Loucy (cell line): ENCODE measurements around the gene STRN3.
"Not testable (repeated sequence)": the region's sequence is repeated elsewhere in the genome, so short reads cannot be mapped to it uniquely, and the experiment has no call there.

ENCODE experiments used
- H2AFZ ChIP-seq: fragments of 200-600 bp; sonication (generic); 2 replicates; pipeline ENCODE4 v1.6.0; 2016; ENCODE audit warnings: antibody characterized with exemption, mild to moderate bottlenecking, low read length, moderate library complexity
- H3F3A ChIP-seq: fragments of 200-600 bp; 2 replicates; pipeline ENCODE4 v1.6.0; 2016; ENCODE audit warnings: antibody characterized with exemption, low read depth, mild to moderate bottlenecking
- H3K27me3 ChIP-seq: fragments of 200-600 bp; sonication (generic); 2 replicates; pipeline ENCODE4 v1.6.1; 2014; ENCODE audit warnings: low read length, mild to moderate bottlenecking; ENCODE audit not compliant: insufficient read depth, poor library complexity, severe bottlenecking
- H3K36me3 ChIP-seq: fragments of 200-600 bp; sonication (generic); 2 replicates; pipeline ENCODE4 v1.6.1; 2016; ENCODE audit warnings: low read length; ENCODE audit not compliant: insufficient read depth
- H3K4me1 ChIP-seq: fragments of 200-600 bp; sonication (generic); 2 replicates; pipeline ENCODE4 v1.5.1; 2014; ENCODE audit warnings: low read length, mild to moderate bottlenecking; ENCODE audit not compliant: insufficient read depth, poor library complexity, severe bottlenecking
- H3K4me2 ChIP-seq: fragments of 200-600 bp; sonication (generic); 2 replicates; pipeline ENCODE4 v1.6.0; 2014; ENCODE audit warnings: antibody characterized with exemption, low read length, low read depth, mild to moderate bottlenecking; ENCODE audit not compliant: poor library complexity, severe bottlenecking
- H3K4me3 ChIP-seq: fragments of 200-600 bp; sonication (generic); 2 replicates; pipeline ENCODE4 v1.5.1; 2014; ENCODE audit warnings: low read length, mild to moderate bottlenecking, mixed read lengths; ENCODE audit not compliant: poor library complexity, severe bottlenecking
- H3K79me2 ChIP-seq: fragments of 200-600 bp; sonication (generic); 2 replicates; pipeline ENCODE4 v1.6.1; 2014; ENCODE audit warnings: low read length; ENCODE audit not compliant: insufficient read depth
- H3K9ac ChIP-seq: fragments of 200-600 bp; sonication (generic); 2 replicates; pipeline ENCODE4 v1.6.0; 2014; ENCODE audit warnings: mild to moderate bottlenecking, low read depth, low read length, moderate library complexity; ENCODE audit not compliant: poor library complexity, severe bottlenecking
- H3K9me2 ChIP-seq: fragments of 200-600 bp; sonication (generic); replicated peaks from 2 replicates; pipeline ENCODE4 v1.6.1; 2016; ENCODE audit warnings: low read depth, low read length, mixed read lengths
- H3K9me3 ChIP-seq: fragments of 200-600 bp; sonication (generic); 2 replicates; pipeline ENCODE4 v1.6.1; 2014; ENCODE audit warnings: mild to moderate bottlenecking, antibody characterized with exemption, low read length, low read depth; ENCODE audit not compliant: insufficient read depth
- H4K20me1 ChIP-seq: fragments of 200-600 bp; sonication (generic); 2 replicates; pipeline ENCODE4 v1.6.0; 2014; ENCODE audit warnings: antibody characterized with exemption, low read length, mild to moderate bottlenecking; ENCODE audit not compliant: insufficient read depth, poor library complexity, severe bottlenecking
- EZH2phosphoT487 ChIP-seq: fragments of 200-600 bp; IDR thresholded peaks from 2 replicates; pipeline ENCODE4 v1.6.1; 2018; ENCODE audit warnings: antibody characterized with exemption, mild to moderate bottlenecking, moderate library complexity, borderline replicate concordance
- TF ChIP-seq, protein P1 (sequence below): fragments of 200-600 bp; sonication (generic); conservative IDR thresholded peaks from 2 replicates; pipeline ENCODE4 v1.5.1; 2014; ENCODE audit warnings: mild to moderate bottlenecking, antibody characterized with exemption, low read length

The STRN3 gene

DNA sequence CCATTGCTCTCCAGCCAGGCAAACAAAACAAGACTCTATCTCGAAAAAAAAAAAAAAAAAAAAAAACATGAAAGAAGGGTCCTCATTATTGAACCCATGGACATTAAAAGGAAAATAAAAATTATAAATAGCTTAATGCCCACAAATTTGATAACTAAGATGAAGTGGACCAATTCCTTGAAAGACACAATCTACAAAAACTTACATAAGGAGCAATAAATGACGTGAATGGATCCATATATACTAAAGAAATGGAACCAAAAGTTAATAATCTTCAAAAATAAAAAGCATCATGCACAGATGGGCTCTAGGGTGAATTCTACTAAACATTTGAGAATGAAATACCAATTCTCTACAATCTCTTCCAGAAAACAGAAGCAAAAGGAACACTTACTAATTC lies 48.4 kb downstream of the STRN3 start:
- TF ChIP-seq EZH2phosphoT487 = no peak
- TF ChIP-seq, protein P1, sequence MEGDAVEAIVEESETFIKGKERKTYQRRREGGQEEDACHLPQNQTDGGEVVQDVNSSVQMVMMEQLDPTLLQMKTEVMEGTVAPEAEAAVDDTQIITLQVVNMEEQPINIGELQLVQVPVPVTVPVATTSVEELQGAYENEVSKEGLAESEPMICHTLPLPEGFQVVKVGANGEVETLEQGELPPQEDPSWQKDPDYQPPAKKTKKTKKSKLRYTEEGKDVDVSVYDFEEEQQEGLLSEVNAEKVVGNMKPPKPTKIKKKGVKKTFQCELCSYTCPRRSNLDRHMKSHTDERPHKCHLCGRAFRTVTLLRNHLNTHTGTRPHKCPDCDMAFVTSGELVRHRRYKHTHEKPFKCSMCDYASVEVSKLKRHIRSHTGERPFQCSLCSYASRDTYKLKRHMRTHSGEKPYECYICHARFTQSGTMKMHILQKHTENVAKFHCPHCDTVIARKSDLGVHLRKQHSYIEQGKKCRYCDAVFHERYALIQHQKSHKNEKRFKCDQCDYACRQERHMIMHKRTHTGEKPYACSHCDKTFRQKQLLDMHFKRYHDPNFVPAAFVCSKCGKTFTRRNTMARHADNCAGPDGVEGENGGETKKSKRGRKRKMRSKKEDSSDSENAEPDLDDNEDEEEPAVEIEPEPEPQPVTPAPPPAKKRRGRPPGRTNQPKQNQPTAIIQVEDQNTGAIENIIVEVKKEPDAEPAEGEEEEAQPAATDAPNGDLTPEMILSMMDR = no peak
- H3K79me2 ChIP-seq = peaks cover 99% of the 10 kb centered on the region
- H3K4me2 ChIP-seq = no peak overlapping the region
- H3K27me3 ChIP-seq = no peaks in the 10 kb centered on the region
- H3K9ac ChIP-seq = no peak overlapping the region
- H4K20me1 ChIP-seq = peaks cover 69% of the 10 kb centered on the region
- no peaks in the 10 kb centered on the region for H3K9me3 ChIP-seq
- H3K9me2 ChIP-seq = no peaks in the 10 kb centered on the region
- H3K4me3 ChIP-seq = no peak overlapping the region
- H3K36me3 ChIP-seq = no peaks in the 10 kb centered on the region
- no peaks in the 10 kb centered on the region for H3F3A ChIP-seq
- H2AFZ ChIP-seq = no peak overlapping the region
- no peaks in the 10 kb centered on the region for H3K4me1 ChIP-seq

GRCh38 chr14:30974628-30975027 lies 51.6 kb downstream of the STRN3 start:
- no peaks in the 10 kb centered on the region for H3K27me3 ChIP-seq
- no peaks in the 10 kb centered on the region for H3K9me3 ChIP-seq
- no peak overlapping the region for H2AFZ ChIP-seq
- H3K9me2 ChIP-seq = no peaks in the 10 kb centered on the region
- peaks cover 100% of the 10 kb centered on the region for H3K79me2 ChIP-seq
- H4K20me1 ChIP-seq = peaks cover 77% of the 10 kb centered on the region
- no peaks in the 10 kb centered on the region for H3K36me3 ChIP-seq
- no peak overlapping the region for H3K9ac ChIP-seq
- H3K4me2 ChIP-seq = no peak overlapping the region
- TF ChIP-seq, protein P1 = no peak
- TF ChIP-seq EZH2phosphoT487 = no peak
- H3K4me3 ChIP-seq = no peak overlapping the region
- no peaks in the 10 kb centered on the region for H3F3A ChIP-seq
- no peaks in the 10 kb centered on the region for H3K4me1 ChIP-seq

DNA sequence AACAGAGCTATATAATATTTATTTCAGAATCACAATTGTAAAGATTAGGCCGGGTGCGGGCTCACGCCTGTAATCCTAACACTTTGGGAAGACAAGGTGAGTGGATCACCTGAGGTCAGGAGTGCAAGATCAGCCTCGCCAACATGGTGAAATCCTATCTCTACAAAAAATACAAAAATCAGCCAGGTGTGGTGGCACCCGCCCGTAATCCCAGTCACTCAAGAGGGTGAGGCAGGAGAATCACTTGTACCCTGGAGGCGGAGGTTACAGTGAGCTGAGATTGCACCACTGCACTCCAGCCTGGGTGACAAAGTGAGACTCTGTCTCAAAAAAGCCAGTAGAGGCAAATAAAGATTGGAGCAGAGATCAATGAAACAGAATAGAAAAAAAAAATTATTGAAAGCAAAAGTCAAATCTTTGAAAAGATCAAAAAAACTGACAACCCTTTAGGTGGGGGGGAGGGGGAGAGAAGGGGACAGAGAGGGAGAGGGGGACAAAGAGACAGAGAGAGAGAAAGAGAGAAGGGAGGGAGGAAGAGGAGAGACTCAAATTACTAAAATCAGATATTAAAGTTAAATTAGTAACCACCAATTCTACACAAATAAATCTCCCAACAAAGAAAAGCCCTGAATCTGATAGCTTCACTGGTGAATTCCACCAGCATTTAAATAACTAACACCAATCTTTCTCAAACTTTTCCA lies 53.1 kb downstream of the STRN3 start:
- Histone ChIP-seq H3K9ac (no peak overlapping the region), H3K4me2 (no peak overlapping the region), H3K27me3 (no peaks in the 10 kb centered on the region), H3K9me2 (no peaks in the 10 kb centered on the region), H3K4me1 (no peaks in the 10 kb centered on the region), H3K9me3 (no peaks in the 10 kb centered on the region), H2AFZ (no peak overlapping the region), H4K20me1 (peaks cover 63% of the 10 kb centered on the region), H3F3A (no peaks in the 10 kb centered on the region), H3K36me3 (no peaks in the 10 kb centered on the region), H3K79me2 (peaks cover 100% of the 10 kb centered on the region), H3K4me3 (no peak overlapping the region)
- TF ChIP-seq, protein P1 = no peak
- TF ChIP-seq EZH2phosphoT487 = no peak

- not testable (repeated sequence) for H3K9me2 ChIP-seq, H3K9ac ChIP-seq, H3K36me3 ChIP-seq, H3F3A ChIP-seq, H3K4me3 ChIP-seq, H3K9me3 ChIP-seq, H3K4me1 ChIP-seq, H3K4me2 ChIP-seq, H3K27me3 ChIP-seq, H2AFZ ChIP-seq
- H3K79me2 ChIP-seq = peaks cover 100% of the 10 kb centered on the region
- peaks cover 59% of the 10 kb centered on the region for H4K20me1 ChIP-seq
Observed at GRCh38 chr14:30972036-30972732, 54.0 kb downstream of the STRN3 start.
